ENCODE results near the gene MARCKS.

- TF ChIP-seq CTCF (IDR thresholded peaks at IDR 0.05), result no peak
- TF ChIP-seq POLR2A (IDR thresholded peaks at IDR 0.05), result no peak
- no peak for TF ChIP-seq EP300 (IDR thresholded peaks at IDR 0.05)
Observed at GRCh38 chr6:113823916-113824315, 33.2 kb upstream of the MARCKS start.
